BLaER1 (cell line): Measurements from ENCODE around the gene SCN1A.

Source experiments
- H3K27ac ChIP-seq: shearing (Covaris generic); formaldehyde crosslinking; 2 replicates; pipeline ENCODE4 v1.8.1; 2022
- H3K27me3 ChIP-seq: shearing (Covaris generic); formaldehyde crosslinking; 2 replicates; pipeline ENCODE4 v1.8.1; 2022
- H3K36me3 ChIP-seq: shearing (Covaris generic); formaldehyde crosslinking; 2 replicates; pipeline ENCODE4 v1.8.1; 2022
- H3K4me1 ChIP-seq: shearing (Covaris generic); formaldehyde crosslinking; 2 replicates; pipeline ENCODE4 v1.8.1; 2022
- H3K4me2 ChIP-seq: shearing (Covaris generic); formaldehyde crosslinking; 2 replicates; pipeline ENCODE4 v1.8.1; 2022
- H3K4me3 ChIP-seq: shearing (Covaris generic); formaldehyde crosslinking; 2 replicates; pipeline ENCODE4 v1.8.1; 2022
- H3K9ac ChIP-seq: shearing (Covaris generic); formaldehyde crosslinking; 2 replicates; pipeline ENCODE4 v1.8.1; 2022
- H3K9me3 ChIP-seq: shearing (Covaris generic); formaldehyde crosslinking; 2 replicates; pipeline ENCODE4 v1.8.1; 2022
- H4K20me1 ChIP-seq: shearing (Covaris generic); formaldehyde crosslinking; 2 replicates; pipeline ENCODE4 v1.8.1; 2022
- Cebpa-rat ChIP-seq: shearing (Covaris generic); IDR thresholded peaks from 2 replicates; pipeline ENCODE4 v1.8.1; 2022

The SCN1A gene

DNA sequence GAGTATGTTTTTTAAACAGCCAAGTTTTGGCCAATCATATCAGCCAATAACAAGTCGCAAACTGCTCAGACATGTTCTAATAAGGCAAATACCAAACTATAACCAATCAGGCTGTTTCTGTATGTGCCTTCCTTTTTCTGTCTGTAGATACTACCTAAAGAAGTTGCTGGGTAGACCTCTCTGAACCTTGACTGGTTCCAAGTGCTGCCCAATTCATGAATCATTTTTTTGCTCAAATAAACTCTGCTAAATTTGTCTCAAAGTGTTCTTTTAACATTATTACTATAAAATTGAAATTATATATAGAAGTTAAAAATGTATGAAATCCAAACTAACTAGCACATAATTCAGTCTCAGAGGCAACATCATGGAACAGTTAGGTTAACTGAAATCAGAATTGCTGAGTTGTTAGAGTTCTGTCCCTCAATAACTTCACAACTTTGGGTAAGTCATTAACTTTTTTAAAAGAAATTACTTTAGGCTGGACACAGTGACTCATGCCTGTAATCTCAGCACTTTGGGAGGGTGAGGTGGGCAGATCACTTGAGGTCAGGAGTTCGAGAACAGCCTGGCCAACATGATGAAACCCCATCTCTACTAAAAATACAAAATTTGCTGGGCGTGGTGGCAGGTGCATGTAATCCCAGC lies 169.4 kb downstream of the SCN1A start:
- Histone ChIP-seq H3K4me3 (no peak overlapping the region), H4K20me1 (no peaks in the 10 kb centered on the region), H3K27ac (no peak overlapping the region), H3K27me3 (no peaks in the 10 kb centered on the region), H3K4me1 (peaks cover 8% of the 10 kb centered on the region), H3K4me2 (no peak overlapping the region), H3K36me3 (no peaks in the 10 kb centered on the region), H3K9ac (no peak overlapping the region), H3K9me3 (peaks cover 12% of the 10 kb centered on the region)
- TF ChIP-seq Cebpa-rat = no peak

- Histone ChIP-seq H3K36me3 (no peaks in the 10 kb centered on the region), H3K9ac (no peak overlapping the region), H3K4me2 (no peak overlapping the region), H3K9me3 (peaks cover 12% of the 10 kb centered on the region), H3K27me3 (no peaks in the 10 kb centered on the region), H3K4me1 (peaks cover 17% of the 10 kb centered on the region), H3K4me3 (no peak overlapping the region), H3K27ac (no peak overlapping the region), H4K20me1 (no peaks in the 10 kb centered on the region)
- TF ChIP-seq Cebpa-rat = no peak
Measured at GRCh38 chr2:165957030-165957675, 170.7 kb downstream of the SCN1A start.

GRCh38 chr2:165953655-165954606 lies 173.9 kb downstream of the SCN1A start, which contains the start of gene TTC21B:
Gene TTC21B, minus strand, starts transcription at chr2:165953776. Its CDS starts 71 bp downstream, at chr2:165953705.
- Histone ChIP-seq H3K36me3 (peaks cover 13% of the 10 kb centered on the region), H3K4me1 (peaks cover 26% of the 10 kb centered on the region), H4K20me1 (peaks cover 21% of the 10 kb centered on the region; the same call in 1 of the 2 replicates), H3K27me3 (no peaks in the 10 kb centered on the region), H3K9ac (peak within 1 kb of the TSS; percentile 86), H3K27ac (peak within 1 kb of the TSS; percentile 81), H3K4me3 (peak within 1 kb of the TSS; percentile 77), H3K9me3 (peaks cover 12% of the 10 kb centered on the region), H3K4me2 (peak within 1 kb of the TSS; percentile 80)
- TF ChIP-seq Cebpa-rat = no peak

GRCh38 chr2:165953306-165953654 lies 174.5 kb downstream of the SCN1A start:
- Histone ChIP-seq H3K36me3 (peaks cover 20% of the 10 kb centered on the region), H3K4me2 (peak overlapping the region; percentile 80), H3K27ac (peak overlapping the region; percentile 81), H4K20me1 (peaks cover 21% of the 10 kb centered on the region; the same call in 1 of the 2 replicates), H3K27me3 (no peaks in the 10 kb centered on the region), H3K9ac (peak overlapping the region; percentile 86), H3K9me3 (peaks cover 12% of the 10 kb centered on the region), H3K4me1 (peaks cover 26% of the 10 kb centered on the region), H3K4me3 (peak overlapping the region; percentile 77)
- no peak for TF ChIP-seq Cebpa-rat

GRCh38 chr2:165952741-165953211 lies 175.0 kb downstream of the SCN1A start:
- peak overlapping the region; percentile 77 for H3K4me3 ChIP-seq
- peak overlapping the region; percentile 86 for H3K9ac ChIP-seq
- H3K36me3 ChIP-seq = peaks cover 25% of the 10 kb centered on the region
- peaks cover 21% of the 10 kb centered on the region; the same call in 1 of the 2 replicates for H4K20me1 ChIP-seq
- H3K4me1 ChIP-seq = peaks cover 26% of the 10 kb centered on the region
- H3K27ac ChIP-seq = peak overlapping the region; percentile 81
- H3K9me3 ChIP-seq = peaks cover 12% of the 10 kb centered on the region
- H3K4me2 ChIP-seq = peak overlapping the region; percentile 80
- H3K27me3 ChIP-seq = no peaks in the 10 kb centered on the region
- TF ChIP-seq Cebpa-rat = no peak

GRCh38 chr2:165952085-165952484 lies 175.7 kb downstream of the SCN1A start:
- Histone ChIP-seq H3K4me1 (peaks cover 26% of the 10 kb centered on the region), H4K20me1 (peaks cover 21% of the 10 kb centered on the region; the same call in 1 of the 2 replicates), H3K9me3 (peaks cover 9% of the 10 kb centered on the region), H3K27me3 (no peaks in the 10 kb centered on the region), H3K4me2 (peak overlapping the region; percentile 80), H3K27ac (no peak overlapping the region), H3K36me3 (peaks cover 31% of the 10 kb centered on the region), H3K9ac (no peak overlapping the region), H3K4me3 (peak overlapping the region; percentile 77; the same call in 1 of the 2 replicates)
- TF ChIP-seq Cebpa-rat = no peak

DNA sequence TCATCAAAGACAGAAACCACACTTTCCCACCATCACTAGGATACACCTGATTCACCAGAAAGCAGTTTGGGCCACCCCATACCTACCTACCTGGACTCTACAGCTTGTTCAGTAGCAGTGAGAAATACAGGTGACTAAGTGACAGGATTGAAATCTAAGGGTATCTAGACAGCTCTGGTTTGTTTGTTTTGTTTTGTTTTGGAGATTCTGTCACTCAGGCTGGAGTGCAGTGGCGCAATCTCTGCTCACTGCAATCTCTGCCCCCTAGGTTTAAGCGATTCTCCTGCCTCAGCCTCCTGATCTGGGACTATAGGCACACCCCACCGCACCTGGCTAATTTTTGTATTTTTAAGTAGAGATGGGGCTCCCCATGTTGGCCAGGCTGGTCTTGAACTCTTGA lies 177.4 kb downstream of the SCN1A start:
- no peaks in the 10 kb centered on the region for H3K9me3 ChIP-seq
- no peak overlapping the region for H3K27ac ChIP-seq
- H3K27me3 ChIP-seq = no peaks in the 10 kb centered on the region
- H3K36me3 ChIP-seq = peaks cover 40% of the 10 kb centered on the region
- no peak overlapping the region for H3K4me2 ChIP-seq
- peaks cover 21% of the 10 kb centered on the region; the same call in 1 of the 2 replicates for H4K20me1 ChIP-seq
- H3K4me3 ChIP-seq = no peak overlapping the region
- peaks cover 26% of the 10 kb centered on the region for H3K4me1 ChIP-seq
- H3K9ac ChIP-seq = no peak overlapping the region
- TF ChIP-seq Cebpa-rat = no peak

DNA sequence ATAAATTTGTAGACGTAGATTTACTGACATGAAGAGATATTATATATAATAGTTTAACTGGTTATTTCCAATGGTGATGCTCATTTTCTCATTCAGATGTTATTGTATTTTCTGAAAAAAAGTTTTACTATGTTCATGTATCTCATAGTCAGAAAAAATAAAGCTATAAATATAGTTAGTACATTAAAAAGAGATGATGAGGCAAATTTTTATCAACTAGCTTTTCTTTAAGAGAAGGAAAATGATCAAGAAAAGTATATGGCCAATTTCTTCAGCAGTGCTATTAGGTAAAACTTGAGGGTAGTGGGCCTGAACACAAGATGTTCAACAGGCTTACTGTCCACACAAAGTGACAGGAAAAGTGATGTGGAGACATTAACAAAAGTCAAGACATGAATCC lies 186.0 kb downstream of the SCN1A start:
- Histone ChIP-seq H4K20me1 (no peaks in the 10 kb centered on the region), H3K27ac (no peak overlapping the region), H3K4me3 (no peak overlapping the region), H3K9ac (no peak overlapping the region), H3K4me1 (no peaks in the 10 kb centered on the region), H3K36me3 (peaks cover 57% of the 10 kb centered on the region), H3K4me2 (no peak overlapping the region), H3K9me3 (no peaks in the 10 kb centered on the region), H3K27me3 (no peaks in the 10 kb centered on the region)
- TF ChIP-seq Cebpa-rat = no peak

- no peak for TF ChIP-seq Cebpa-rat
- Histone ChIP-seq H3K27ac (no peak overlapping the region), H3K4me1 (no peaks in the 10 kb centered on the region), H3K9me3 (no peaks in the 10 kb centered on the region), H3K27me3 (no peaks in the 10 kb centered on the region), H4K20me1 (no peaks in the 10 kb centered on the region), H3K9ac (no peak overlapping the region), H3K4me2 (no peak overlapping the region), H3K36me3 (peaks cover 61% of the 10 kb centered on the region), H3K4me3 (no peak overlapping the region)
Measured at GRCh38 chr2:165938237-165938636, 189.6 kb downstream of the SCN1A start.
